Left ventricle myocardium superior (tissue), 1 donor: ENCODE results near the gene C19orf38. TPM values are rescaled to one million over a fixed set of nuclear protein-coding genes. Genes with fewer than 3 reads are reported as not detected.

Source experiments
- microRNA-seq: library from miRNA; unstranded; fragments of <30 nt; microRNA quantifications from one replicate; pipeline ENCODE4 v1.2.0, GENCODE V29; 2020; ENCODE audit warnings: borderline number of aligned reads
- total RNA-seq: library from RNA; stranded (reverse); fragmentation: NEBNext Ultra II Directional; extraction: Animal tissue kit (Norgen Biotek cat#: 25700); gene quantifications from one replicate; pipeline ENCODE4 v1.2.1, GENCODE V29; 2021
- donor health status: DM: no; HTN: yes; CAD: no; lungs with severe emphysema.

C19orf38 gene
- total RNA-seq, 1 donor from 2014 or later, result 0.62 TPM

Small RNA genes lying within 50 kb of the gene (microRNA-seq; reads per million reads assigned to microRNA genes)
- gene MIR199A1 (not detected), gene MIR6793 (not detected)

Other genes with a start within 250 kb of the C19orf38 start
- gene SLC44A2, start 222.9 kb upstream of the C19orf38 start, total RNA-seq, result 71.8 TPM
- gene ILF3, start 194.1 kb upstream of the C19orf38 start, total RNA-seq, result 118 TPM
- 29.1 TPM for gene QTRT1, start 147.0 kb upstream of the C19orf38 start, total RNA-seq
- gene DNM2, start 130.3 kb upstream of the C19orf38 start, total RNA-seq, result 201 TPM
- gene TMED1, start 12.2 kb upstream of the C19orf38 start, total RNA-seq, result 29.8 TPM
- gene CARM1, start 23.1 kb downstream of the C19orf38 start, total RNA-seq, result 32.5 TPM
- gene YIPF2, start 80.2 kb downstream of the C19orf38 start, total RNA-seq, result 16.4 TPM
- 17.4 TPM for gene TIMM29, start 80.4 kb downstream of the C19orf38 start, total RNA-seq
- 41.6 TPM for gene SMARCA4, start 112.6 kb downstream of the C19orf38 start, total RNA-seq
- gene LDLR, start 241.0 kb downstream of the C19orf38 start, total RNA-seq, result 8.2 TPM